ENCODE measurements around the gene TMPRSS13.

The TMPRSS13 gene

GRCh38 chr11:117888139-117888566 is 41.0 kb downstream of the TMPRSS13 start:
- no peak for DNase-seq (ENCODE audit: low read depth)

- DNase-seq (ENCODE audit: low read depth) = no peak
Measured at GRCh38 chr11:117887431-117888138, 41.6 kb downstream of the TMPRSS13 start.

GRCh38 chr11:117885777-117886176 is 43.4 kb downstream of the TMPRSS13 start:
- DNase-seq (ENCODE audit: low read depth) = no peak

DNA sequence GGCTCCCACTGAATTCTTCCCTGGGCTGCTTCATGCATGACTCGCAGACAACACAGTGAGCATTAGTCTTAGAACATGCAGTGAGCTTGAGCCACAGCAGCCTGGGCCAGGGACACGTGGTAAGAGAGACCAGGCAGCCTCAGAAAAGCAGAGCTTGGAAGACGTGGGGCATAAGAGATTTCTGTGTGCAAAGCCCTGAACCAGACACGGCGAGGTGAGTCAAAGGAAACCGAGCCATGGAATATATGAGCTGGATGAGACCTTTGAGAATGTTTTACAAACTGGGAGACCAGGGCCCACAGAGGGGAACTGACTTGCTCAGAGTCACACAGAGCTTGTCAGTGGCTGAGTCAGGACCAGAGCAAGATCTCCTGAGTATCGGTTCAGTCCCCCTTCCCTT is 44.2 kb downstream of the TMPRSS13 start:
- no peak for DNase-seq (ENCODE audit: low read depth)

GRCh38 chr11:117883063-117883462 is 46.1 kb downstream of the TMPRSS13 start:
- DNase-seq (ENCODE audit: low read depth) = no peak

- DNase-seq (ENCODE audit: low read depth) = no peak
Measured at GRCh38 chr11:117882311-117882905, 46.8 kb downstream of the TMPRSS13 start.

DNA sequence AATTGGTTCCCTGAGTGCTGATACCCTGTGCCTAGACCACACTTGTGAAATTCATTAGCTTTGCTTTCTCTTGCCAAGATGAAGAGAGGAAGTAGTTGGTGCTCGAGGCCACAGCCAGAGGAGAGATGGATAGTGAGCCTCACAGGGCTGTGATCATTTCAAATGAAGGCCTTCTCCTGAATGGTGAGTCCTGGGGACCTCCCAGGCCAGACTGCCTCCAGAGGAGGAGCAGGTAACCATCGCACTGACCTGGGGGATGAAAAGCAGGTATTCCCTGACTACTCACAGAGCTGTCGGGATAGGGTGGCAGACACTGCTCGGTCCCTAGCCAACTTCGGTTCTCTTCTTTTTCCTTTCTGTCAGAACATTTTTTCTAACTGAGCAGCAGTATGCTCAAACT is 48.0 kb downstream of the TMPRSS13 start:
- no peak for DNase-seq (ENCODE audit: low read depth)

DNA sequence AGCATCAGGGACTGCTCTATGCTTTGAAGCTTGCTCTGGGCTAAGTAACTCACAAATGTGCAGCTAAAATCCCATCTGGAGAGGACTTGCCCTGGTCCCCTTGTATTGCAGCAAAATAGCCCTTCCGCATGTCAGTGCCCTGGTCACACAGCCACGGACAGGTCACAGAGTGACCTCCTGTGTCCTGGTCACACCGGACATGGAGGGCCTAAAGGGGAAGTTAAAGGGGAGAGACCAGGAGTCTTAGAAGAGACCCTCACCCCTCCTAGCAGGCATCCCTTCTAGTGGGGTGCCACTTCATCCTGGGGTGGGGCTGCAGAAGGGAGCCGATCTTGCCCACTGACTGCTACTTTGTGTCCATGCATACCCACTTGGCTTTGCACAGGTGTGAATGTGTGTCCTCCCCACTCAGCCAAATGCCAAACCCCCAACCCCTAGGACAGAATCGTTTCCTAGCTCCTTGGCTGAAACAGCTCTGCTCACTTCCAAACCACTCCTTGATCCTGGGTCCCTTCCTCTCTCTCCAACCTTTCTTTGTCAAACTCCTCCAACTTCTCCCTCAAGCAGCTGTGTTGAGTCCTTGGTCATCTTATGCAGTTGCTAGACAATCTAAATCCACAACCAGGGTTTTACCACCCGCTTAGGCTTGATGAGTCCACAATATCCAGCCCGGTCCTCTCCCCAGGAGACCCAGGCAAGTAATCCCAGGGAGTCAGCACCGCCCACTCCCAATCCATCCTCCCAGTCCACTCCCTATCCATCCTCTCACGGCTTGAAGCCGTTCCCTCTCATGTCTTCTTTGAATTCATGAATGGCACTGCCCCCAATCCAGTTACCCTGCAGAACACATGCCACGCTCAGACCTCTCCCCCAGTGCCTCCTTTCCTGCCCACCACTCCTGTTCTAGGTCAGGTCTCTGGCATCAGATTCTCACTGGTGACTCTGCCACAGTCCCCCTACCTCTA is 49.4 kb downstream of the TMPRSS13 start:
- no peak for DNase-seq (ENCODE audit: low read depth)

GRCh38 chr11:117878939-117879475 is 50.2 kb downstream of the TMPRSS13 start:
- DNase-seq (ENCODE audit: low read depth) = no peak

DNA sequence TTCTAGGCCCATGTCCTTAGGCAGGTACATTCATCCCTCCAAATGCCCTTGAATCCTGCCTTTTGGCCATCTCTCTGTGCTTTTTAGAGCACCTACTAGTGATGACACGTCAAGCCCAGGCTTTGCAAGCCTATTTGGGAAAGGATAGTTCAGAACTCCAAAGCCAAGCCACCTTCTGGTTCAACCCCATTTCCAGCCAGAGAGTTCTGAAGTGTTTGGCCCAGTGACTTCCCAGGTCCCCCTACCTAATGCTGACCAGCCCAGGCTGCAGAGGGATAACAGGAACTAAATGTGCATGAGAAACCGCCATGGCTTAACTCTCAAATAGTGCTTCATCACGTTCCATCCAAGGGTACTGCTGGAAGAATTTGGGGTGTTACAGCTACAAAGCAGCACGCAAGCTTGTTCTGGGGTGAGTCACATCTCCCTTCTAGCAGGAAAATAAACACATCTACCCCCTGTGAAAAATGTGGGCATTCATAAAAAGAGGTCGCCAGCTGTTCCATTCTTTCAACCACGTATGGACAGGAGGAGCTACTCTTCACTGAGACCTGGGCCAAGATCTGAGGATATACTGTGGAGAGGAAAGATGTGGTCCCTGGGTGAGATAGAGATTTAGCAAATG is 50.8 kb downstream of the TMPRSS13 start:
- no peak for DNase-seq (ENCODE audit: low read depth)

DNA sequence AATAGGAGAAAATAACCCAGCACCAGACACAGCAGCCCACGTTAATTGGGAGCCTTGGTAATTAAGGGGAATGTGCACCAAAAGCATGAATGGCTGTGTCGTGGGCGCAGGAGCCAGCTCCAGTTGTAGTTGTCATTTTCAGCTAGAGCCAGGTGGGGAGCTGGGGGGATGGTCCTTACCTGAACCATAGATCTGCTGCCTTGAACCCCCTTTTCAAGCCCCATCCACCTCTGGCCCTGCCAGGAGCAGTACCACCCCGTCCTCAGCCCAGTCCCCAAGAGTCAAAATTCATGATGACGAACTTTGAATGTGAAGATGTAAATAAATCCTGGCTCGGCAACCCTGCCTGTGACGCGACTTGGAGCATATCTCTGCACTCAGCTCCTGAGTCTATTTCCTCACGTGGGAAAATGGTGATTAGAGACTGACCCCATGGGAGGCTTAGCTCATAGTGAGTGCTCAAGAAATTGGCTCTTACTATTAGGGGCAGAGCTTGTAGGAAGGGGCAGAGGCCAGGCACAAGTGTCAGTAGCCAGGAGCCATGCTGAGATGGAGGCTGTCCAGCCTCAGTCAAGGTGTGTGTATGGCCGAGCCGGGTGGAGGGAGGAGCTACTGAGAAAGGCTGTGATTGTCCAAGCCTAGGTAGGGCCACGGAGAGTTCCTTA is 52.0 kb downstream of the TMPRSS13 start:
- no peak for DNase-seq (ENCODE audit: low read depth)

GRCh38 chr11:117876341-117877119 is 52.7 kb downstream of the TMPRSS13 start, which contains the start of gene FXYD6:
Gene FXYD6 (minus strand): TSS chr11:117876658. CDS start chr11:117842776, 33,882 bp downstream.
- no peak for DNase-seq (ENCODE audit: low read depth)

DNA sequence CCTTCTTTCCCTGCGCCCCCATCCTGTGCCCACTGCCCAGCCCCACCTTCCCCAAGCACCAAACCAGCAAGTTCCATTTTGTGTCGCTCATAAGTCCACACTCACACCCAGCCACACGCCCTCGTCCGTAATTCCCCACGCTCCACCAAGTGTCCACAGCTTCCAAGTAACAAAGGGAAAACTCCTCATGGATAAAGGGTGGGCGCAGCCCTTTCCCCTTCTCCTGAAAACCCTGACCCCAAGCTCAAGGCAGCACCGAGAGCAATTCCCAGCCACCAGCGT is 53.2 kb downstream of the TMPRSS13 start:
- no peak for DNase-seq (ENCODE audit: low read depth)

DNA sequence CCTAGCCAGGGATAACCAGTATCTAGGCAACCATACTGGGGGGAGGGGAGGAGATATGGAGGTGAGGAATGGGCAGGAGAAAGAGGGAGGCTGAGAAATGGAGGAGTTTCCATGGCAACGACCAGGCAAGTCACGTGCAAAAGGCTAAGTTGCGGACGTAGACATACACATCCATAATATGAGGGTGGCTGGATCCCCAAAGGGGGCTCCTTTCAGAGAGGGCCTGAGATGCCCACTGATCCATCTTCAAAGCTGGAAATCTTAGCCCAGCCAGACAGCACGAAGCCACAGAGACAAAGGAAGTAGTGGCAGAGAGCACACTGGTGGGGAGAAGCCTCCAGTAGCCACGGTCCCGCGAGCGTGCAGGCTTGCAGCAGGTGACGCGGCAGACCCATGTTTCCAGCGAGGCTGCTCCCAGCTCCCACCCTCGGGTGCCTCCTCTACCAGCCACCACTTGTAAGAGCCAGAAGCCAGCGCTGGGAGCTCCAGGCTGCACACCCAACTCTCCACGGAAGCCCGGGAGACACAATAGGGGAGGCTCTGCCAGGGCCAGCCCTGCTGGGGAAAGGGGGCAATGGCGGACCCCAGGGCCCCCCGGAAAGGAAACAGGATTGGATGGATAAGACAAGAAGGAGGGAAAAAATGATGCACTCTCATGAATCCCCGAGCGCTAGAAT is 53.7 kb downstream of the TMPRSS13 start:
- DNase-seq (ENCODE audit: low read depth) = no peak

- DNase-seq (ENCODE audit: low read depth) = no peak
Measured at GRCh38 chr11:117874910-117875381, 54.3 kb downstream of the TMPRSS13 start.

- no peak for DNase-seq (ENCODE audit: low read depth)
Measured at GRCh38 chr11:117874253-117874909, 54.8 kb downstream of the TMPRSS13 start.

DNA sequence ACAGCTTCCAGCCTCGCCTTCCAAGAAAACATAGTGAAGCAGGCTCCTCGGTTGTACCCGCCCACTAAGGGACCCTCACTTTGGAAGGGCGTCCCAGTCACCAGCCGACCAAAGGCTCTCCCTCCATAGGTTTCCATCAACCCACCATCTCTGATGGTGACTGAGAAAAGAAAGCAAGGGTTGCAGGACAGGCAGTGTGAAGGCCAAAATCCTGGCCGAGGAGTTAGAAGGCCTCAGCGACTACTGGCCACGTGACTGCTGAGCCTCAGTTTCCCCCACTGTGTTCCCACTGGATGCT is 55.4 kb downstream of the TMPRSS13 start:
- no peak for DNase-seq (ENCODE audit: low read depth)

DNA sequence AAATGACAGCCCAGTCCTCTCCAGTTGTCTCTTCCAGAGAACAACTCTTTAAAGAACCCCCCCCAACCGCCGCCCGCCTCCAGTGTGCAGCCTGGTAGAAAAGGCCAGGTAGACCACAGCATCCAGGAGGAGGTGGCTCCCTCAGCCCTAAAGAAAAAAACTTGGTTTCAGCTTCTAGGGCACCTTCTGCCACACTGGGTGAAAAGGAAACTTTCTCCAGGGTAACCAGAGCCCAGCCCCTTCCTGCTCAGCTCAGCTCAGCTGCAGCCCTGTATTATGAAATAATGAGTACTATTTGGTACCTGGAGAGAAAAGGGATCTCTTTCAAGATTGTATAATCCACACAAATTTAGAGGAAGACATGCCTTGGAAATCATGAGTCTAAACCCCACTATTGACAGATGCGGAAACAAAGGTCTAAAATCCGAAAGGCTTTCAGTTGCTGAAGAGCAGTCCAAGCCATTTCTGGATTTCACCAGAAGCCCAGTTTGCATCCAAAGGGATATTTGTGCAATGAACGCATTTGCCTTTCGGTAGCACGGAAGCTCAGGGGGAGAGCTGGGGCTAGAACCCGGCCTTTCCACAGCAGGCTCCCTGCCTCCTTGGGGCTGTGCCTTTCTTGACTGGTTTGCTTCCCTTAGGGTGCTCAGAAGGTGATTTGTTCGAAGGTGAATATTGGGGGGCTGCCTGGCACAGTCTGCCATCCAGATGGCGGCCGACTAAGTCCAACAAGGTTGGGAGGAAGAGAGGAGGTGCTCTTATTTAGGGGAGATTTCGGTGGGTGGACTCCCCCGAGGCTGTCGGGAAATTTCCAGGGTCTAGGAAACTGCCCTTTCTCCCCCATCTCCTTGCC is 56.0 kb downstream of the TMPRSS13 start:
- DNase-seq (ENCODE audit: low read depth) = no peak

All from activated gamma-delta T cell treated with anti-CD3 and anti-CD28 coated beads, Interleukin-2, amount 50 U/mL, for 16 hours (primary cell).